GM23338 (cell line): ENCODE results near the gene GPATCH4. TPM values are rescaled to one million over a fixed set of nuclear protein-coding genes. Genes with fewer than 3 reads are reported as not detected.

ENCODE experiments used
- ATAC-seq: fragments of 200-7000 bp; cut with Tn5 transposase; 3 replicates; pipeline ENCODE4 v1.9.1; 2020
- DNase-seq: peaks from one replicate; pipeline ENCODE4 v3.0.0-alpha.2; 2015; ENCODE audit warnings: low spot score
- H2AFZ ChIP-seq: fragments of 200-600 bp; sonication (generic); 2 replicates; pipeline ENCODE4 v1.8.0; 2016; ENCODE audit warnings: antibody characterized with exemption, mild to moderate bottlenecking, moderate library complexity
- H3F3A ChIP-seq: fragments of 200-600 bp; sonication (generic); replicated peaks from 2 replicates; pipeline ENCODE4 v1.8.0; 2017; ENCODE audit warnings: antibody characterized with exemption, mixed run types, low read depth
- H3K27ac ChIP-seq: fragments of 200-600 bp; sonication (generic); 2 replicates; pipeline ENCODE4 v1.6.1; 2016; ENCODE audit warnings: low read depth
- H3K27me3 ChIP-seq: fragments of 200-600 bp; sonication (generic); 2 replicates; pipeline ENCODE4 v1.8.0; 2016; ENCODE audit warnings: mild to moderate bottlenecking, mixed run types, moderate library complexity; ENCODE audit not compliant: insufficient read depth
- H3K36me3 ChIP-seq: fragments of 200-600 bp; sonication (generic); 2 replicates; pipeline ENCODE4 v1.8.0; 2016; ENCODE audit warnings: mild to moderate bottlenecking; ENCODE audit not compliant: insufficient read depth
- H3K4me1 ChIP-seq: fragments of 200-600 bp; sonication (generic); 2 replicates; pipeline ENCODE4 v1.8.0; 2016; ENCODE audit warnings: mild to moderate bottlenecking, moderate library complexity; ENCODE audit not compliant: insufficient read depth
- H3K4me2 ChIP-seq: fragments of 200-600 bp; sonication (generic); 2 replicates; pipeline ENCODE4 v1.7.1; 2017; ENCODE audit warnings: mixed run types
- H3K4me3 ChIP-seq: fragments of 200-600 bp; sonication (generic); 2 replicates; pipeline ENCODE4 v1.6.1; 2016; ENCODE audit warnings: mixed run types
- H3K79me2 ChIP-seq: fragments of 200-600 bp; sonication (generic); replicated peaks from 2 replicates; pipeline ENCODE4 v1.8.0; 2017; ENCODE audit warnings: mild to moderate bottlenecking; ENCODE audit not compliant: insufficient read depth
- H3K9me2 ChIP-seq: fragments of 200-600 bp; sonication (generic); 2 replicates; pipeline ENCODE4 v1.8.0; 2017; ENCODE audit not compliant: insufficient read depth
- H4K20me1 ChIP-seq: fragments of 200-600 bp; sonication (generic); replicated peaks from 2 replicates; pipeline ENCODE4 v1.8.0; 2017; ENCODE audit warnings: mild to moderate bottlenecking; ENCODE audit not compliant: insufficient read depth
- H3K27ac Mint-ChIP-seq: 2 replicates; pipeline ENCODE4 v1.8.0; 2020; ENCODE audit warnings: inconsistent platforms, mild to moderate bottlenecking, moderate library complexity, mixed read lengths
- H3K27me3 Mint-ChIP-seq: 3 replicates; pipeline ENCODE4 v1.8.0; 2022; ENCODE audit warnings: low read depth, mild to moderate bottlenecking, moderate library complexity, mixed read lengths, inconsistent platforms; ENCODE audit not compliant: insufficient read depth, poor library complexity
- H3K36me3 Mint-ChIP-seq: 3 replicates; pipeline ENCODE4 v1.8.0; 2021; ENCODE audit warnings: low read depth, mild to moderate bottlenecking, inconsistent platforms, moderate library complexity, mixed read lengths
- H3K4me1 Mint-ChIP-seq: 3 replicates; pipeline ENCODE4 v1.8.0; 2020; ENCODE audit warnings: mild to moderate bottlenecking, inconsistent platforms, mixed read lengths
- H3K4me3 Mint-ChIP-seq: 3 replicates; pipeline ENCODE4 v1.8.0; 2021; ENCODE audit warnings: moderate library complexity, mild to moderate bottlenecking, inconsistent platforms, mixed read lengths
- H3K9me3 Mint-ChIP-seq: 3 replicates; pipeline ENCODE4 v1.8.0; 2020; ENCODE audit warnings: moderate library complexity, mild to moderate bottlenecking, inconsistent platforms, mixed read lengths
- CREB1 ChIP-seq: fragments of 250-450 bp; sonication (Bioruptor Pico); IDR thresholded peaks from 2 replicates; pipeline ENCODE4 v1.5.0; 2020; ENCODE audit warnings: low read depth, mild to moderate bottlenecking, moderate library complexity
- EZH2 ChIP-seq: fragments of 200-600 bp; sonication (generic); IDR thresholded peaks from one replicate; pipeline ENCODE4 v1.8.0; 2017; ENCODE audit warnings: antibody characterized with exemption, mild to moderate bottlenecking, low read depth; ENCODE audit not compliant: unreplicated experiment
- EZH2phosphoT487 ChIP-seq: fragments of 200-600 bp; sonication (generic); IDR thresholded peaks from one replicate; pipeline ENCODE4 v1.8.1; 2018; ENCODE audit warnings: antibody characterized with exemption; ENCODE audit not compliant: unreplicated experiment
- JUNB ChIP-seq: IDR thresholded peaks from one replicate; pipeline ENCODE4 v1.6.1; 2016; ENCODE audit warnings: antibody characterized with exemption; ENCODE audit not compliant: unreplicated experiment
- NANOG ChIP-seq: IDR thresholded peaks from 2 replicates; pipeline ENCODE4 v1.6.1; 2016; ENCODE audit warnings: antibody characterized with exemption, borderline replicate concordance
- POLR2AphosphoS5 ChIP-seq: IDR thresholded peaks from 2 replicates; pipeline ENCODE4 v1.6.1; 2016; ENCODE audit warnings: antibody characterized with exemption, low read depth
- STAT1 ChIP-seq: IDR thresholded peaks from one replicate; pipeline ENCODE4 v1.6.1; 2016; ENCODE audit warnings: antibody characterized with exemption; ENCODE audit not compliant: unreplicated experiment
- ZNF114 ChIP-seq: fragments of 250-450 bp; sonication (Bioruptor Pico); IDR thresholded peaks from 2 replicates; pipeline ENCODE4 v1.5.0; 2020; ENCODE audit warnings: mild to moderate bottlenecking, moderate library complexity
- ZNF331 ChIP-seq: fragments of 250-450 bp; sonication (Bioruptor Pico); IDR thresholded peaks from 2 replicates; pipeline ENCODE4 v1.5.0; 2020; ENCODE audit warnings: low read depth, mild to moderate bottlenecking, moderate library complexity
- polyA plus RNA-seq: library from polyadenylated mRNA; unstranded; fragments of >200 nt; fragmentation: Nextera tagmentation; extraction: Ambion mirVana; gene quantifications from 2 replicates; pipeline ENCODE4 v1.2.1, GENCODE V29; 2016
- total RNA-seq: library from RNA; depleted of rRNA; stranded (reverse); fragments of >200 nt; shearing (Covaris generic); gene quantifications from 2 replicates; pipeline ENCODE4 v1.2.3, GENCODE V29; 2014
- TF ChIP-seq, protein P1 (sequence below): IDR thresholded peaks from one replicate; pipeline ENCODE4 v1.6.1; 2018; ENCODE audit warnings: antibody characterized with exemption; ENCODE audit not compliant: unreplicated experiment
- TF ChIP-seq, protein P2 (sequence below), 2 experiments: fragments of 200-600 bp in 1 of 2; sonication (generic) in 1 of 2; conservative IDR thresholded peaks; 2 replicates each; pipeline versions ENCODE4 v1.5.1 to v1.6.1; 2016 to 2017; ENCODE audit warnings: antibody characterized with exemption in 2 of 2, low read depth in 2 of 2, mild to moderate bottlenecking in 2 of 2, moderate library complexity in 1 of 2
- TF ChIP-seq, protein P3 (sequence below): fragments of 250-450 bp; sonication (Bioruptor Pico); IDR thresholded peaks from 2 replicates; pipeline ENCODE4 v1.5.0; 2020; ENCODE audit warnings: mild to moderate bottlenecking, moderate library complexity
- TF ChIP-seq, protein P4 (sequence below): IDR thresholded peaks from 2 replicates; pipeline ENCODE4 v1.6.1; 2016; ENCODE audit warnings: antibody characterized with exemption

Gene GPATCH4
- total and polyA plus RNA-seq, 2 experiments from 2014 or later = 58.9 to 187 TPM

DNA sequence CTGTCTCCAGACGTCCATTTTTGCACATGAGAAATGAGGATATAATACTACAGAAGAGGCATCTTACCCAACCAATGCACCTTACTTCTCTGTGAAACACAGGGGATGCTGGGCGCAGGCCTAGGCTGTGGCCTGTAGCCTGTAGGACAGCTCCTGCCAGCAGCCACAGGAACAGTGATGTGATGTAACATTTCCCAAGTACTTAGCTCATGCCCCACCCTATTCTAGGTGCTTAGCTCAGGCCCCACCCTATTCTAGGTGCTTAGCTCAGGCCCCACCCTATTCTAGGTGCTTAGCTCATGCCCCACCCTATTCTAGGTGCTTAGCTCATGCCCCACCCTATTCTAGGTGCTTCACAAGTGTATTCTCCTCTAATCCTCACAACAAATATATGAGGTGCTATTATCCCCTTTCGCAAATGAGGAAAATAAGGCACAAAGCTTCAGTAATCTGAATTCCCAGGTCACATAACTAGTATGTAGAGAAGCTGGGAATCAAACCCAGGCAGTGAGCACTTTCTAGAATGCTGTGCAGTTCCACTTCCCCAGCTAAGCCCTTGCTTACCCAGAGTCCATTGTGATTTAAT, 14.3 kb downstream of the GPATCH4 start:
- no peak overlapping the region for H3K4me2 ChIP-seq
- H2AFZ ChIP-seq = no peak overlapping the region
- peaks cover 5% of the 10 kb centered on the region for H3F3A ChIP-seq
- no peaks in the 10 kb centered on the region for H3K36me3 ChIP-seq
- no peak for ATAC-seq
- 0 out of 2 replicates have a peak, but pooled peaks cover 3% of the 10 kb centered on the region for H3K9me2 ChIP-seq
- Mint-ChIP-seq H3K27ac (no peak overlapping the region), H3K4me3 (no peak overlapping the region; the same call in 2 of the 3 replicates), H3K27me3 (peaks cover 6% of the 10 kb centered on the region), H3K9me3 (no peaks in the 10 kb centered on the region; the same call in 2 of the 3 replicates), H3K36me3 (no peaks in the 10 kb centered on the region; the same call in 2 of the 3 replicates), H3K4me1 (peaks cover 33% of the 10 kb centered on the region)
- no peak overlapping the region for H3K27ac ChIP-seq
- DNase-seq = no peak
- H3K4me3 ChIP-seq = no peak overlapping the region
- H3K4me1 ChIP-seq = peaks cover 17% of the 10 kb centered on the region
- H3K27me3 ChIP-seq = no peaks in the 10 kb centered on the region
- H3K79me2 ChIP-seq = no peaks in the 10 kb centered on the region
- TF ChIP-seq, protein P1, sequence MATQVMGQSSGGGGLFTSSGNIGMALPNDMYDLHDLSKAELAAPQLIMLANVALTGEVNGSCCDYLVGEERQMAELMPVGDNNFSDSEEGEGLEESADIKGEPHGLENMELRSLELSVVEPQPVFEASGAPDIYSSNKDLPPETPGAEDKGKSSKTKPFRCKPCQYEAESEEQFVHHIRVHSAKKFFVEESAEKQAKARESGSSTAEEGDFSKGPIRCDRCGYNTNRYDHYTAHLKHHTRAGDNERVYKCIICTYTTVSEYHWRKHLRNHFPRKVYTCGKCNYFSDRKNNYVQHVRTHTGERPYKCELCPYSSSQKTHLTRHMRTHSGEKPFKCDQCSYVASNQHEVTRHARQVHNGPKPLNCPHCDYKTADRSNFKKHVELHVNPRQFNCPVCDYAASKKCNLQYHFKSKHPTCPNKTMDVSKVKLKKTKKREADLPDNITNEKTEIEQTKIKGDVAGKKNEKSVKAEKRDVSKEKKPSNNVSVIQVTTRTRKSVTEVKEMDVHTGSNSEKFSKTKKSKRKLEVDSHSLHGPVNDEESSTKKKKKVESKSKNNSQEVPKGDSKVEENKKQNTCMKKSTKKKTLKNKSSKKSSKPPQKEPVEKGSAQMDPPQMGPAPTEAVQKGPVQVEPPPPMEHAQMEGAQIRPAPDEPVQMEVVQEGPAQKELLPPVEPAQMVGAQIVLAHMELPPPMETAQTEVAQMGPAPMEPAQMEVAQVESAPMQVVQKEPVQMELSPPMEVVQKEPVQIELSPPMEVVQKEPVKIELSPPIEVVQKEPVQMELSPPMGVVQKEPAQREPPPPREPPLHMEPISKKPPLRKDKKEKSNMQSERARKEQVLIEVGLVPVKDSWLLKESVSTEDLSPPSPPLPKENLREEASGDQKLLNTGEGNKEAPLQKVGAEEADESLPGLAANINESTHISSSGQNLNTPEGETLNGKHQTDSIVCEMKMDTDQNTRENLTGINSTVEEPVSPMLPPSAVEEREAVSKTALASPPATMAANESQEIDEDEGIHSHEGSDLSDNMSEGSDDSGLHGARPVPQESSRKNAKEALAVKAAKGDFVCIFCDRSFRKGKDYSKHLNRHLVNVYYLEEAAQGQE = no peak
- TF ChIP-seq EZH2phosphoT487 = no peak
- TF ChIP-seq, protein P2, sequence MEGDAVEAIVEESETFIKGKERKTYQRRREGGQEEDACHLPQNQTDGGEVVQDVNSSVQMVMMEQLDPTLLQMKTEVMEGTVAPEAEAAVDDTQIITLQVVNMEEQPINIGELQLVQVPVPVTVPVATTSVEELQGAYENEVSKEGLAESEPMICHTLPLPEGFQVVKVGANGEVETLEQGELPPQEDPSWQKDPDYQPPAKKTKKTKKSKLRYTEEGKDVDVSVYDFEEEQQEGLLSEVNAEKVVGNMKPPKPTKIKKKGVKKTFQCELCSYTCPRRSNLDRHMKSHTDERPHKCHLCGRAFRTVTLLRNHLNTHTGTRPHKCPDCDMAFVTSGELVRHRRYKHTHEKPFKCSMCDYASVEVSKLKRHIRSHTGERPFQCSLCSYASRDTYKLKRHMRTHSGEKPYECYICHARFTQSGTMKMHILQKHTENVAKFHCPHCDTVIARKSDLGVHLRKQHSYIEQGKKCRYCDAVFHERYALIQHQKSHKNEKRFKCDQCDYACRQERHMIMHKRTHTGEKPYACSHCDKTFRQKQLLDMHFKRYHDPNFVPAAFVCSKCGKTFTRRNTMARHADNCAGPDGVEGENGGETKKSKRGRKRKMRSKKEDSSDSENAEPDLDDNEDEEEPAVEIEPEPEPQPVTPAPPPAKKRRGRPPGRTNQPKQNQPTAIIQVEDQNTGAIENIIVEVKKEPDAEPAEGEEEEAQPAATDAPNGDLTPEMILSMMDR (conservative IDR thresholded peaks at IDR 0.05; ENCODE audit: low read depth in 2 of 2) = no peak
- TF ChIP-seq NANOG = no peak
- TF ChIP-seq ZNF114 = no peak
- no peak for TF ChIP-seq JUNB
- no peak for TF ChIP-seq STAT1
- TF ChIP-seq POLR2AphosphoS5 = no peak
- TF ChIP-seq, protein P3, sequence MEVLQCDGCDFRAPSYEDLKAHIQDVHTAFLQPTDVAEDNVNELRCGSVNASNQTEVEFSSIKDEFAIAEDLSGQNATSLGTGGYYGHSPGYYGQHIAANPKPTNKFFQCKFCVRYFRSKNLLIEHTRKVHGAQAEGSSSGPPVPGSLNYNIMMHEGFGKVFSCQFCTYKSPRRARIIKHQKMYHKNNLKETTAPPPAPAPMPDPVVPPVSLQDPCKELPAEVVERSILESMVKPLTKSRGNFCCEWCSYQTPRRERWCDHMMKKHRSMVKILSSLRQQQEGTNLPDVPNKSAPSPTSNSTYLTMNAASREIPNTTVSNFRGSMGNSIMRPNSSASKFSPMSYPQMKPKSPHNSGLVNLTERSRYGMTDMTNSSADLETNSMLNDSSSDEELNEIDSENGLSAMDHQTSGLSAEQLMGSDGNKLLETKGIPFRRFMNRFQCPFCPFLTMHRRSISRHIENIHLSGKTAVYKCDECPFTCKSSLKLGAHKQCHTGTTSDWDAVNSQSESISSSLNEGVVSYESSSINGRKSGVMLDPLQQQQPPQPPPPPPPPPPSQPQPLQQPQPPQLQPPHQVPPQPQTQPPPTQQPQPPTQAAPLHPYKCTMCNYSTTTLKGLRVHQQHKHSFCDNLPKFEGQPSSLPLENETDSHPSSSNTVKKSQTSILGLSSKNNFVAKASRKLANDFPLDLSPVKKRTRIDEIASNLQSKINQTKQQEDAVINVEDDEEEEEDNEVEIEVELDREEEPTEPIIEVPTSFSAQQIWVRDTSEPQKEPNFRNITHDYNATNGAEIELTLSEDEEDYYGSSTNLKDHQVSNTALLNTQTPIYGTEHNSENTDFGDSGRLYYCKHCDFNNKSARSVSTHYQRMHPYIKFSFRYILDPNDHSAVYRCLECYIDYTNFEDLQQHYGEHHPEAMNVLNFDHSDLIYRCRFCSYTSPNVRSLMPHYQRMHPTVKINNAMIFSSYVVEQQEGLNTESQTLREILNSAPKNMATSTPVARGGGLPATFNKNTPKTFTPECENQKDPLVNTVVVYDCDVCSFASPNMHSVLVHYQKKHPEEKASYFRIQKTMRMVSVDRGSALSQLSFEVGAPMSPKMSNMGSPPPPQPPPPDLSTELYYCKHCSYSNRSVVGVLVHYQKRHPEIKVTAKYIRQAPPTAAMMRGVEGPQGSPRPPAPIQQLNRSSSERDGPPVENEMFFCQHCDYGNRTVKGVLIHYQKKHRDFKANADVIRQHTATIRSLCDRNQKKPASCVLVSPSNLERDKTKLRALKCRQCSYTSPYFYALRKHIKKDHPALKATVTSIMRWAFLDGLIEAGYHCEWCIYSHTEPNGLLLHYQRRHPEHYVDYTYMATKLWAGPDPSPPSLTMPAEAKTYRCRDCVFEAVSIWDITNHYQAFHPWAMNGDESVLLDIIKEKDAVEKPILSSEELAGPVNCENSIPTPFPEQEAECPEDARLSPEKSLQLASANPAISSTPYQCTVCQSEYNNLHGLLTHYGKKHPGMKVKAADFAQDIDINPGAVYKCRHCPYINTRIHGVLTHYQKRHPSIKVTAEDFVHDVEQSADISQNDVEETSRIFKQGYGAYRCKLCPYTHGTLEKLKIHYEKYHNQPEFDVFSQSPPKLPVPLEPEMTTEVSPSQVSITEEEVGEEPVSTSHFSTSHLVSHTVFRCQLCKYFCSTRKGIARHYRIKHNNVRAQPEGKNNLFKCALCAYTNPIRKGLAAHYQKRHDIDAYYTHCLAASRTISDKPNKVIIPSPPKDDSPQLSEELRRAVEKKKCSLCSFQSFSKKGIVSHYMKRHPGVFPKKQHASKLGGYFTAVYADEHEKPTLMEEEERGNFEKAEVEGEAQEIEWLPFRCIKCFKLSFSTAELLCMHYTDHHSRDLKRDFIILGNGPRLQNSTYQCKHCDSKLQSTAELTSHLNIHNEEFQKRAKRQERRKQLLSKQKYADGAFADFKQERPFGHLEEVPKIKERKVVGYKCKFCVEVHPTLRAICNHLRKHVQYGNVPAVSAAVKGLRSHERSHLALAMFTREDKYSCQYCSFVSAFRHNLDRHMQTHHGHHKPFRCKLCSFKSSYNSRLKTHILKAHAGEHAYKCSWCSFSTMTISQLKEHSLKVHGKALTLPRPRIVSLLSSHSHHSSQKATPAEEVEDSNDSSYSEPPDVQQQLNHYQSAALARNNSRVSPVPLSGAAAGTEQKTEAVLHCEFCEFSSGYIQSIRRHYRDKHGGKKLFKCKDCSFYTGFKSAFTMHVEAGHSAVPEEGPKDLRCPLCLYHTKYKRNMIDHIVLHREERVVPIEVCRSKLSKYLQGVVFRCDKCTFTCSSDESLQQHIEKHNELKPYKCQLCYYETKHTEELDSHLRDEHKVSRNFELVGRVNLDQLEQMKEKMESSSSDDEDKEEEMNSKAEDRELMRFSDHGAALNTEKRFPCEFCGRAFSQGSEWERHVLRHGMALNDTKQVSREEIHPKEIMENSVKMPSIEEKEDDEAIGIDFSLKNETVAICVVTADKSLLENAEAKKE (CRISPR knock-in tag) = no peak
- TF ChIP-seq, protein P4, sequence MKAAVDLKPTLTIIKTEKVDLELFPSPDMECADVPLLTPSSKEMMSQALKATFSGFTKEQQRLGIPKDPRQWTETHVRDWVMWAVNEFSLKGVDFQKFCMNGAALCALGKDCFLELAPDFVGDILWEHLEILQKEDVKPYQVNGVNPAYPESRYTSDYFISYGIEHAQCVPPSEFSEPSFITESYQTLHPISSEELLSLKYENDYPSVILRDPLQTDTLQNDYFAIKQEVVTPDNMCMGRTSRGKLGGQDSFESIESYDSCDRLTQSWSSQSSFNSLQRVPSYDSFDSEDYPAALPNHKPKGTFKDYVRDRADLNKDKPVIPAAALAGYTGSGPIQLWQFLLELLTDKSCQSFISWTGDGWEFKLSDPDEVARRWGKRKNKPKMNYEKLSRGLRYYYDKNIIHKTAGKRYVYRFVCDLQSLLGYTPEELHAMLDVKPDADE = no peak
- TF ChIP-seq EZH2 = no peak
- TF ChIP-seq ZNF331 (CRISPR knock-in tag) = no peak
- TF ChIP-seq CREB1 (CRISPR knock-in tag) = no peak
- no peaks in the 10 kb centered on the region for H4K20me1 ChIP-seq
